Panc1 (cell line): Measurements from ENCODE around the gene TOR2A. TPM values are rescaled to one million over a fixed set of nuclear protein-coding genes. Genes with fewer than 3 reads are reported as not detected.

Experiments
- ATAC-seq: fragments of 200-7000 bp; cut with Tn5 transposase; 2 replicates; pipeline ENCODE4 v1.9.1; 2020; ENCODE audit warnings: mild to moderate bottlenecking, moderate library complexity
- BruUV-seq: library from RNA; stranded (reverse); fragments of 400-500 nt; replicated peaks from 2 replicates; lab custom pipeline; 2021; lab: Mats Ljungman, UMichigan
- CTCF ChIA-PET: fragments of 300-600 bp; sonication (Branson Sonifier 250); formaldehyde crosslinking; loops from one replicate; lab custom pipeline; 2022; ENCODE audit warnings: antibody characterized with exemption; lab: Charles Lee
- POLR2A ChIA-PET: fragments of 300-600 bp; sonication (Branson Sonifier 250); formaldehyde crosslinking; loops from one replicate; lab custom pipeline; 2022; ENCODE audit warnings: antibody characterized with exemption; lab: Charles Lee
- DNase-seq: peaks from one replicate; pipeline ENCODE4 v3.0.0-alpha.2; 2010; ENCODE audit warnings: low read depth, low spot score
- H3K27ac ChIP-seq: 2 replicates; pipeline ENCODE4 v1.5.1; 2011; ENCODE audit warnings: mild to moderate bottlenecking, low read length, inconsistent platforms
- H3K27me3 ChIP-seq: fragments of 200-500 bp; sonication (Bioruptor generic); 2 replicates; pipeline ENCODE4 v1.6.0; 2014; ENCODE audit warnings: low read length, inconsistent platforms; ENCODE audit not compliant: control insufficient read depth, insufficient read depth
- H3K36me3 ChIP-seq: fragments of 200-500 bp; sonication (Bioruptor generic); 2 replicates; pipeline ENCODE4 v1.5.1; 2014; ENCODE audit warnings: inconsistent platforms, mild to moderate bottlenecking, low read length, moderate library complexity; ENCODE audit not compliant: control insufficient read depth, insufficient read depth
- H3K4me1 ChIP-seq: 2 replicates; pipeline ENCODE4 v1.5.1; 2011; ENCODE audit warnings: inconsistent platforms, mild to moderate bottlenecking, low read length, moderate library complexity; ENCODE audit not compliant: control insufficient read depth, insufficient read depth
- H3K4me3 ChIP-seq, 2 experiments: 2 replicates each; pipeline ENCODE4 v1.5.1; 2011 to 2012; ENCODE audit warnings: low read depth in 2 of 2, low read length in 2 of 2, mild to moderate bottlenecking in 2 of 2, inconsistent platforms in 1 of 2, moderate library complexity in 1 of 2
- H3K9me3 ChIP-seq: fragments of 200-500 bp; sonication (Bioruptor generic); 2 replicates; pipeline ENCODE4 v1.5.1; 2014; ENCODE audit warnings: low read depth, mild to moderate bottlenecking, inconsistent platforms, low read length, moderate library complexity; ENCODE audit not compliant: control insufficient read depth, insufficient read depth
- CTCF ChIP-seq: fragments of 450-650 bp; IDR thresholded peaks from 2 replicates; pipeline ENCODE4 v1.5.1; 2017; ENCODE audit warnings: mild to moderate bottlenecking
- POLR2AphosphoS5 ChIP-seq: IDR thresholded peaks from 2 replicates; pipeline ENCODE4 v1.6.1; 2012; ENCODE audit warnings: mild to moderate bottlenecking, low read depth, low read length, moderate library complexity
- REST ChIP-seq, 2 experiments: IDR thresholded peaks; 2 replicates each; pipeline ENCODE4 v1.6.1; 2011 to 2012; ENCODE audit warnings: low read depth in 2 of 2, control low read depth in 1 of 2, low read length in 1 of 2, mild to moderate bottlenecking in 1 of 2, moderate library complexity in 1 of 2; ENCODE audit not compliant: insufficient read depth in 1 of 2
- SIN3A ChIP-seq: IDR thresholded peaks from 2 replicates; pipeline ENCODE4 v1.6.1; 2012; ENCODE audit warnings: low read depth, mild to moderate bottlenecking, low read length, moderate library complexity, borderline replicate concordance; ENCODE audit not compliant: insufficient read depth
- TCF7L2 ChIP-seq: IDR thresholded peaks from 2 replicates; pipeline ENCODE4 v1.6.1; 2011; ENCODE audit warnings: mild to moderate bottlenecking, low read depth, low read length, inconsistent platforms
- in situ Hi-C: cut with HindIII; loops from 2 replicates; pipeline ENCODE4 v1.10.0; 2016; ENCODE audit warnings: low sequenced_read_pairs, low pct_unique_long_range_greater_than_20kb
- intact Hi-C: fragments of 100-400 bp; cut with micrococcal nuclease; formaldehyde crosslinking; loops from one replicate; pipeline ENCODE4 v1.10.0; 2022; ENCODE audit not compliant: unreplicated experiment
- total RNA-seq: library from RNA; stranded (reverse); gene quantifications from one replicate; pipeline ENCODE4 v1.2.1, GENCODE V29; 2021; ENCODE audit not compliant: unreplicated experiment

Gene TOR2A
- total RNA-seq, 1 experiment from 2014 or later = 8.2 TPM

- ChIA-PET CTCF (interaction anchor here (0.6 kb wide), 1 partner anchor 32 kb away, joined by 3 read pairs; no protein-coding TSS in a partner anchor), POLR2A (no interaction called here)
- H3K27ac ChIP-seq = no peak overlapping the region
- BruUV-seq = no TSS peak
- H3K27me3 ChIP-seq = no peaks in the 10 kb centered on the region
- in situ Hi-C loops (no loop called here), intact Hi-C loops (no loop called here)
- H3K4me1 ChIP-seq = no peaks in the 10 kb centered on the region
- no peak overlapping the region for H3K4me3 ChIP-seq
- ATAC-seq (no peak), DNase-seq (no peak)
- no peaks in the 10 kb centered on the region for H3K9me3 ChIP-seq
- TF ChIP-seq TCF7L2 = no peak
- TF ChIP-seq REST (IDR thresholded peaks at IDR 0.05; ENCODE audit: insufficient read depth in 1 of 2, low read depth in 2 of 2, low read length in 1 of 2) = no peak
- no peak for TF ChIP-seq POLR2AphosphoS5
- no peak for TF ChIP-seq SIN3A
- no peak for TF ChIP-seq CTCF
- H3K36me3 ChIP-seq = no peaks in the 10 kb centered on the region
Measured at GRCh38 chr9:127686461-127687393, 48.4 kb downstream of the TOR2A start.

GRCh38 chr9:127684576-127684975 lies 50.5 kb downstream of the TOR2A start:
- in situ Hi-C loops = no loop called here
- no peak overlapping the region for H3K4me3 ChIP-seq
- intact Hi-C loops = no loop called here
- DNase-seq = no peak
- no peaks in the 10 kb centered on the region for H3K4me1 ChIP-seq
- peak; percentile 79 for ATAC-seq
- H3K27me3 ChIP-seq = no peaks in the 10 kb centered on the region
- H3K36me3 ChIP-seq = no peaks in the 10 kb centered on the region
- ChIA-PET CTCF (no interaction called here), POLR2A (no interaction called here)
- H3K27ac ChIP-seq = no peak overlapping the region
- no peak for TF ChIP-seq SIN3A
- TF ChIP-seq CTCF = no peak
- TF ChIP-seq POLR2AphosphoS5 = no peak
- TF ChIP-seq TCF7L2 = no peak
- TF ChIP-seq REST (IDR thresholded peaks at IDR 0.05; ENCODE audit: insufficient read depth in 1 of 2, low read depth in 2 of 2, low read length in 1 of 2) = no peak
- H3K9me3 ChIP-seq = no peaks in the 10 kb centered on the region
- BruUV-seq = no TSS peak
